ENCODE results near the gene SNX1. TPM values are rescaled to one million over a fixed set of nuclear protein-coding genes. Genes with fewer than 3 reads are reported as not detected.

Gene SNX1
- polyA plus RNA-seq, 2 of the 4 experiments (the other 2 are of a cell fraction): 86.7 to 89.4 TPM

- no peak for TF ChIP-seq HMGXB4 (CRISPR knock-in tag; IDR thresholded peaks at IDR 0.05; ENCODE audit: borderline replicate concordance)
- TF ChIP-seq CEBPB (IDR thresholded peaks at IDR 0.05): no peak
- no peak for TF ChIP-seq PBX3 (IDR thresholded peaks at IDR 0.05)
- TF ChIP-seq, protein P1, sequence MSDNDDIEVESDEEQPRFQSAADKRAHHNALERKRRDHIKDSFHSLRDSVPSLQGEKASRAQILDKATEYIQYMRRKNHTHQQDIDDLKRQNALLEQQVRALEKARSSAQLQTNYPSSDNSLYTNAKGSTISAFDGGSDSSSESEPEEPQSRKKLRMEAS (IDR thresholded peaks at IDR 0.05): no peak
- no peak for TF ChIP-seq HES2 (IDR thresholded peaks at IDR 0.05)
- TF ChIP-seq KDM1A (IDR thresholded peaks at IDR 0.05; ENCODE audit: low read depth): no peak
- no peak for TF ChIP-seq MYC (IDR thresholded peaks at IDR 0.05; ENCODE audit: borderline replicate concordance, low read length)
- ChIA-PET POLR2A (no interaction called here), CTCF (interaction anchor here (1.0 to 6.0 kb wide), 4 partner anchors 17 to 84 kb away, joined by 3 to 27 read pairs (median 12); partner anchors contain the start of gene DAPK2)
- 89% methylated on average over 3 of the region's 3 CpGs for WGBS (ENCODE audit: missing lambda C conversion rate)
- Histone ChIP-seq H3K4me1 (no peaks in the 10 kb centered on the region), H3K4me2 (no peak overlapping the region), H3K4me3 (no peak overlapping the region), H3K9me3 (no peaks in the 10 kb centered on the region), H3K27ac (no peak overlapping the region)
- ATAC-seq: no peak
- FAIRE-seq: no peak
- no peak for DNase-seq (ENCODE audit: low read depth in 1 of 2, low spot score in 1 of 2)
Measured at GRCh38 chr15:64130159-64130558, 34.4 kb downstream of the SNX1 start.

- ATAC-seq (no peak), DNase-seq (ENCODE audit: low read depth in 1 of 2, low spot score in 1 of 2) (no peak), FAIRE-seq (no peak)
- TF ChIP-seq JUN (IDR thresholded peaks at IDR 0.05) (no peak), POLR2AphosphoS2 (conservative IDR thresholded peaks at IDR 0.05; ENCODE audit: low read length) (no peak), GATA3 (IDR thresholded peaks at IDR 0.05; ENCODE audit: borderline replicate concordance) (no peak), HEYL (CRISPR knock-in tag; IDR thresholded peaks at IDR 0.05) (no peak), ZFP36 (IDR thresholded peaks at IDR 0.05; ENCODE audit: borderline replicate concordance, partially characterized antibody) (no peak), PHF8 (IDR thresholded peaks at IDR 0.05; ENCODE audit: borderline replicate concordance, low read depth) (no peak), MYC (IDR thresholded peaks at IDR 0.05; ENCODE audit: borderline replicate concordance, low read length) (no peak), JUNB (IDR thresholded peaks at IDR 0.05) (no peak), SREBF2 (IDR thresholded peaks at IDR 0.05) (no peak), ZNF302 (CRISPR knock-in tag; IDR thresholded peaks at IDR 0.05) (no peak), EHF (CRISPR knock-in tag; IDR thresholded peaks at IDR 0.05) (no peak), ESRRA (IDR thresholded peaks at IDR 0.05; ENCODE audit: borderline replicate concordance, low read length) (no peak), KDM1A (IDR thresholded peaks at IDR 0.05; ENCODE audit: low read depth) (no peak)
- TF ChIP-seq, protein P2, sequence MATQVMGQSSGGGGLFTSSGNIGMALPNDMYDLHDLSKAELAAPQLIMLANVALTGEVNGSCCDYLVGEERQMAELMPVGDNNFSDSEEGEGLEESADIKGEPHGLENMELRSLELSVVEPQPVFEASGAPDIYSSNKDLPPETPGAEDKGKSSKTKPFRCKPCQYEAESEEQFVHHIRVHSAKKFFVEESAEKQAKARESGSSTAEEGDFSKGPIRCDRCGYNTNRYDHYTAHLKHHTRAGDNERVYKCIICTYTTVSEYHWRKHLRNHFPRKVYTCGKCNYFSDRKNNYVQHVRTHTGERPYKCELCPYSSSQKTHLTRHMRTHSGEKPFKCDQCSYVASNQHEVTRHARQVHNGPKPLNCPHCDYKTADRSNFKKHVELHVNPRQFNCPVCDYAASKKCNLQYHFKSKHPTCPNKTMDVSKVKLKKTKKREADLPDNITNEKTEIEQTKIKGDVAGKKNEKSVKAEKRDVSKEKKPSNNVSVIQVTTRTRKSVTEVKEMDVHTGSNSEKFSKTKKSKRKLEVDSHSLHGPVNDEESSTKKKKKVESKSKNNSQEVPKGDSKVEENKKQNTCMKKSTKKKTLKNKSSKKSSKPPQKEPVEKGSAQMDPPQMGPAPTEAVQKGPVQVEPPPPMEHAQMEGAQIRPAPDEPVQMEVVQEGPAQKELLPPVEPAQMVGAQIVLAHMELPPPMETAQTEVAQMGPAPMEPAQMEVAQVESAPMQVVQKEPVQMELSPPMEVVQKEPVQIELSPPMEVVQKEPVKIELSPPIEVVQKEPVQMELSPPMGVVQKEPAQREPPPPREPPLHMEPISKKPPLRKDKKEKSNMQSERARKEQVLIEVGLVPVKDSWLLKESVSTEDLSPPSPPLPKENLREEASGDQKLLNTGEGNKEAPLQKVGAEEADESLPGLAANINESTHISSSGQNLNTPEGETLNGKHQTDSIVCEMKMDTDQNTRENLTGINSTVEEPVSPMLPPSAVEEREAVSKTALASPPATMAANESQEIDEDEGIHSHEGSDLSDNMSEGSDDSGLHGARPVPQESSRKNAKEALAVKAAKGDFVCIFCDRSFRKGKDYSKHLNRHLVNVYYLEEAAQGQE (IDR thresholded peaks at IDR 0.05): no peak
- TF ChIP-seq, protein P3, sequence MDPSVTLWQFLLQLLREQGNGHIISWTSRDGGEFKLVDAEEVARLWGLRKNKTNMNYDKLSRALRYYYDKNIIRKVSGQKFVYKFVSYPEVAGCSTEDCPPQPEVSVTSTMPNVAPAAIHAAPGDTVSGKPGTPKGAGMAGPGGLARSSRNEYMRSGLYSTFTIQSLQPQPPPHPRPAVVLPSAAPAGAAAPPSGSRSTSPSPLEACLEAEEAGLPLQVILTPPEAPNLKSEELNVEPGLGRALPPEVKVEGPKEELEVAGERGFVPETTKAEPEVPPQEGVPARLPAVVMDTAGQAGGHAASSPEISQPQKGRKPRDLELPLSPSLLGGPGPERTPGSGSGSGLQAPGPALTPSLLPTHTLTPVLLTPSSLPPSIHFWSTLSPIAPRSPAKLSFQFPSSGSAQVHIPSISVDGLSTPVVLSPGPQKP (IDR thresholded peaks at IDR 0.05; ENCODE audit: low read depth, low read length): no peak
- POLR2A ChIA-PET: no interaction called here
- CTCF ChIA-PET: interaction anchor here (1.3 to 6.0 kb wide), 7 partner anchors 9 to 22 kb away, joined by 3 to 27 read pairs (median 4); no protein-coding TSS in a partner anchor
- Histone ChIP-seq H3K9me3 (no peaks in the 10 kb centered on the region), H3K27ac (no peak overlapping the region), H3K4me2 (no peak overlapping the region), H3K4me1 (no peaks in the 10 kb centered on the region), H3K4me3 (no peak overlapping the region)
- 95% methylated on average over 7 of the region's 7 CpGs for WGBS (ENCODE audit: missing lambda C conversion rate)
Measured at GRCh38 chr15:64131547-64131946, 35.8 kb downstream of the SNX1 start.

All from A549 (cell line).